ENCODE measurements around the gene TUFM. TPM values are rescaled to one million over a fixed set of nuclear protein-coding genes. Genes with fewer than 3 reads are reported as not detected.

The TUFM gene
- total RNA-seq, 1 experiment from 2014 or later, result 207 TPM

DNA sequence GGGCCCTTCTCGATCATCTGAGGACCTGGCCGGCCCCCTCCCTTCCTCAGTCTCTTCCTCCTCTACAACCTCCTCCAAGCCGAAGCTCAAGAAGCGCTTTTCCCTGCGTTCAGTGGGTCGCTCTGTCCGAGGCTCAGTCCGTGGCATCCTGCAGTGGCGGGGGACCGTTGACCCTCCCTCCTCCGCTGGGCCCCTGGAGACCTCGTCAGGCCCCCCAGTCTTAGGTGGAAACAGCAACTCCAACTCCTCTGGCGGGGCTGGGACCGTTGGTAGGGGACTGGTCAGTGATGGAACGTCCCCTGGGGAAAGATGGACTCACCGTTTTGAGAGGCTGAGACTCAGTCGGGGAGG lies 20.3 kb upstream of the TUFM start:
- peaks cover 9 to 18% of the 10 kb centered on the region in 2 experiments for H3K4me1 Mint-ChIP-seq
- H3K79me2 ChIP-seq (ENCODE audit: insufficient read depth, low read length), result peaks cover 9% of the 10 kb centered on the region; the same call in 1 of the 2 replicates
- no peak overlapping the region for H3K4me2 ChIP-seq (ENCODE audit: insufficient read depth, insufficient read length, low read length)
- H3K56ac ChIP-seq (ENCODE audit: insufficient read length, low read depth, low read length), result no peak overlapping the region
- no CpG with 5 or more reads among the region's 17 CpGs for WGBS (ENCODE audit: extremely low coverage, insufficient read length, low lambda C conversion rate)
- no peak overlapping the region for H2BK120ac ChIP-seq (ENCODE audit: low read depth, low read length, poor library complexity, severe bottlenecking)
- peaks cover 24 to 42% (median 41%) of the 10 kb centered on the region in 3 experiments for H3K36me3 Mint-ChIP-seq (ENCODE audit: insufficient read depth in 1 of 3, low read depth in 3 of 3)
- no peak overlapping the region for H3K23ac ChIP-seq (ENCODE audit: insufficient read length, low read depth, low read length)
- H2BK15ac ChIP-seq (ENCODE audit: low read depth, low read length), result no peak overlapping the region
- peaks cover 3% of the 10 kb centered on the region for H3K79me1 ChIP-seq (ENCODE audit: insufficient read depth, low read depth, low read length, poor library complexity, severe bottlenecking)
- no peaks in the 10 kb centered on the region; the same call in 1 of the 2 replicates for H3K27me3 Mint-ChIP-seq (ENCODE audit: low read depth)
- no peak overlapping the region; a peak in 2 of 5 replicates for H3K4me3 Mint-ChIP-seq
- H4K8ac ChIP-seq (replicated peaks; ENCODE audit: insufficient read length, low read depth, low read length), result no peak overlapping the region
- no peak overlapping the region for H2BK12ac ChIP-seq (ENCODE audit: insufficient read length, low read depth, low read length)
- H3K9ac ChIP-seq (ENCODE audit: extremely low read depth, insufficient read length, low read length), result no peak overlapping the region
- no peak overlapping the region for H2BK20ac ChIP-seq (ENCODE audit: low read depth, low read length, poor library complexity, severe bottlenecking)
- no peak overlapping the region for H3K14ac ChIP-seq (ENCODE audit: insufficient read depth, low read length)
- H2AFZ ChIP-seq (ENCODE audit: low read length), result no peak overlapping the region
- H3K23me2 ChIP-seq (ENCODE audit: insufficient read length, low read depth, low read length, poor library complexity, severe bottlenecking), result peaks cover 9% of the 10 kb centered on the region
- no peaks in the 10 kb centered on the region for H3K9me3 ChIP-seq (ENCODE audit: control insufficient read depth, low read depth, low read length)
- no peak overlapping the region for H2BK5ac ChIP-seq (ENCODE audit: insufficient read length, low read length)
- H3K18ac ChIP-seq (ENCODE audit: insufficient read length, low read depth, low read length), result no peak overlapping the region
- no peak overlapping the region for H3T11ph ChIP-seq (ENCODE audit: low read length)
- H3K27me3 ChIP-seq (ENCODE audit: insufficient read depth, low read length), result no peaks in the 10 kb centered on the region
- H3K27ac Mint-ChIP-seq, result peak overlapping the region in 1 of 3 experiments; percentile 60; a peak in 2 of 7 replicates
- no peak overlapping the region for H2AK5ac ChIP-seq (ENCODE audit: insufficient read length, low read length)
- peaks cover 1% of the 10 kb centered on the region; the same call in 1 of the 2 replicates for H3K4me1 ChIP-seq (ENCODE audit: insufficient read depth, low read length)
- no peak overlapping the region for H4K5ac ChIP-seq (ENCODE audit: insufficient read length, low read depth, low read length)
- no peak overlapping the region for H3K27ac ChIP-seq (ENCODE audit: insufficient read length, low read depth, low read length)
- no peaks in the 10 kb centered on the region for H4K20me1 ChIP-seq (ENCODE audit: control insufficient read depth, insufficient read depth, insufficient read length)
- DNase-seq, result no peak
- H3K4ac ChIP-seq (ENCODE audit: low read depth, low read length), result no peak overlapping the region
- H3K9me3 Mint-ChIP-seq, result no peaks in the 10 kb centered on the region
- TF ChIP-seq, protein P1, sequence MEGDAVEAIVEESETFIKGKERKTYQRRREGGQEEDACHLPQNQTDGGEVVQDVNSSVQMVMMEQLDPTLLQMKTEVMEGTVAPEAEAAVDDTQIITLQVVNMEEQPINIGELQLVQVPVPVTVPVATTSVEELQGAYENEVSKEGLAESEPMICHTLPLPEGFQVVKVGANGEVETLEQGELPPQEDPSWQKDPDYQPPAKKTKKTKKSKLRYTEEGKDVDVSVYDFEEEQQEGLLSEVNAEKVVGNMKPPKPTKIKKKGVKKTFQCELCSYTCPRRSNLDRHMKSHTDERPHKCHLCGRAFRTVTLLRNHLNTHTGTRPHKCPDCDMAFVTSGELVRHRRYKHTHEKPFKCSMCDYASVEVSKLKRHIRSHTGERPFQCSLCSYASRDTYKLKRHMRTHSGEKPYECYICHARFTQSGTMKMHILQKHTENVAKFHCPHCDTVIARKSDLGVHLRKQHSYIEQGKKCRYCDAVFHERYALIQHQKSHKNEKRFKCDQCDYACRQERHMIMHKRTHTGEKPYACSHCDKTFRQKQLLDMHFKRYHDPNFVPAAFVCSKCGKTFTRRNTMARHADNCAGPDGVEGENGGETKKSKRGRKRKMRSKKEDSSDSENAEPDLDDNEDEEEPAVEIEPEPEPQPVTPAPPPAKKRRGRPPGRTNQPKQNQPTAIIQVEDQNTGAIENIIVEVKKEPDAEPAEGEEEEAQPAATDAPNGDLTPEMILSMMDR (conservative IDR thresholded peaks at IDR 0.05), result no peak
- H4K91ac ChIP-seq (ENCODE audit: insufficient read length, low read depth, low read length), result no peak overlapping the region
